Measurements from ENCODE around the gene RPS10.

RPS10 gene

GRCh38 chr6:34437644-34437970, 11.7 kb upstream of the RPS10 start:
- no peak for DNase-seq (ENCODE audit: low read depth)
- TF ChIP-seq CTCF (IDR thresholded peaks at IDR 0.05; ENCODE audit: insufficient read depth, low read depth, low read length, missing control alignments): no peak
- no peak overlapping the region for H3K4me3 ChIP-seq (ENCODE audit: low read depth, low read length)

- no peak for DNase-seq (ENCODE audit: low read depth)
- TF ChIP-seq CTCF (IDR thresholded peaks at IDR 0.05; ENCODE audit: insufficient read depth, low read depth, low read length, missing control alignments): no peak
- no peak overlapping the region for H3K4me3 ChIP-seq (ENCODE audit: low read depth, low read length)
Observed at GRCh38 chr6:34436803-34437643, 11.2 kb upstream of the RPS10 start.

- DNase-seq (ENCODE audit: low read depth): no peak
- TF ChIP-seq CTCF (IDR thresholded peaks at IDR 0.05; ENCODE audit: insufficient read depth, low read depth, low read length, missing control alignments): no peak
- H3K4me3 ChIP-seq (ENCODE audit: low read depth, low read length): no peak overlapping the region
Observed at GRCh38 chr6:34435916-34436315, 10.0 kb upstream of the RPS10 start.

- peak; percentile 23 for DNase-seq (ENCODE audit: low read depth)
- TF ChIP-seq CTCF (IDR thresholded peaks at IDR 0.05; ENCODE audit: insufficient read depth, low read depth, low read length, missing control alignments): no peak
- peak overlapping the region; percentile 83 for H3K4me3 ChIP-seq (ENCODE audit: low read depth, low read length)
Observed at GRCh38 chr6:34425132-34425497, 754 bp downstream of the RPS10 start.

GRCh38 chr6:34424200-34425131, 1.4 kb downstream of the RPS10 start:
- TF ChIP-seq CTCF (IDR thresholded peaks at IDR 0.05; ENCODE audit: insufficient read depth, low read depth, low read length, missing control alignments): no peak
- peak overlapping the region; percentile 83 for H3K4me3 ChIP-seq (ENCODE audit: low read depth, low read length)
- no peak for DNase-seq (ENCODE audit: low read depth)

- TF ChIP-seq CTCF (IDR thresholded peaks at IDR 0.05; ENCODE audit: insufficient read depth, low read depth, low read length, missing control alignments): no peak
- H3K4me3 ChIP-seq (ENCODE audit: low read depth, low read length): no peak overlapping the region
- no peak for DNase-seq (ENCODE audit: low read depth)
Observed at GRCh38 chr6:34423254-34423653, 2.6 kb downstream of the RPS10 start.

Measured in GM12865 (cell line).